Forelimb muscle (tissue), 1 donor: ENCODE results near the gene MALRD1. TPM values are rescaled to one million over a fixed set of nuclear protein-coding genes. Genes with fewer than 3 reads are reported as not detected.

Source experiments
- DNase-seq: peaks from one replicate; pipeline ENCODE4 v3.0.0-alpha.2; 2013; ENCODE audit warnings: low read depth
- polyA plus RNA-seq: library from polyadenylated mRNA; unstranded; fragments of 120-200 nt; gene quantifications from one replicate; pipeline ENCODE4 v1.2.1, GENCODE V29; 2013; ENCODE audit not compliant: insufficient read length

The MALRD1 gene
- polyA plus RNA-seq, 1 donor = 0.57 TPM

DNA sequence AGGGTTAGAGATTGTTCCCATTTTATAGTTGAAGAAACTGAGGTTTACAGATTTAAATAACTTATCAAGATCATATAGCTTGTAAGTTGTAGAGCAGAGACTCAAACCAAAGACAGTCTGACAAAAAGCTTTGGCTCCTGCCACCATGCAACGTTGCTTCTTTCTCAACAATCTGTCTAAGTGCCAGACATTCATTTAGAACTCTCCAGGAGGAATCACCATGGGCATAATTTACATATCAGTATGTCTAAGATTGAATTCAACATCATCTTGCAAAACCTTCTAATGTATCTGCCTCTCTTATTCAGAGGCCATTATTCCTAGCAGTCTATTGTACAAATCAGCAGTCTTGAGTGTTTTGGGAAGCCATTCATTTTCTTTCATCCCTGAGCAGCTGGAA lies 604.1 kb downstream of the MALRD1 start:
- DNase-seq = no peak

DNA sequence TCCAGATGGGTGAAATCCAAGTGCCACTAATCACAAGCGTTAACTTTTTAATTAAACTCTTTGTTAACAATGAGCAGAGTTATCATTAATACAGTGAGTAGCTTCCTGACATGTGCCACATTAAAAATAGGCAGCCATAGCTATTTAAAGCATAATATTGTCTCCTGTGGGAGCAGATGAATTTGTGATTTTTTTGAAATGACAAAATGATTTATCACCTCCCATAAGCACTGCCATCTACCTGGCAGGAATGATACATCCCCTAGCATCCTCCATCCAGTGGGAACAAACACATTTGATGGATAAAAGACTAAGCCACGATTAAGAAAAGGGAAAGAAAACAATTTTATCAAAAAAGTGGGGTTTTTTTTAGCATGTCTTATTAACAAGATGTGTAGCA lies 605.3 kb downstream of the MALRD1 start:
- no peak for DNase-seq

DNA sequence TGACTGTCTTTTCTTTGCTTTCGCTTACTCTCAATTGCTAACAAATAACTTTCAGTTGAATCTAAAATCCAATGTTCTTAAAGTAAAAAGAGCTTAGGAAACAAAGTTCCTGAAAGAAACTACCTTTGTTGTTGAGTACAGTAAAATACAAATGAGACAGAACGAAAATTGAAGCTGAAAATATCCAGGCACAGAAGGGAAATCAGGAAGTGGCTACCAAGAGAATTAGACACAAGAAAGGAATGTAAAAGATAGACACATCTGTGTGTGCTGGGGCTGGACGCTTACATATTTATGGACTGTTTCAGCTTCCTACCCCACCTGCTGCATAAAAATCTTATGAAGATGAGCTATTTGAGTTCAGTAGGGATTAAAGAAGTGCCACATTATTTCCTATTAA lies 606.0 kb downstream of the MALRD1 start:
- DNase-seq = no peak

DNA sequence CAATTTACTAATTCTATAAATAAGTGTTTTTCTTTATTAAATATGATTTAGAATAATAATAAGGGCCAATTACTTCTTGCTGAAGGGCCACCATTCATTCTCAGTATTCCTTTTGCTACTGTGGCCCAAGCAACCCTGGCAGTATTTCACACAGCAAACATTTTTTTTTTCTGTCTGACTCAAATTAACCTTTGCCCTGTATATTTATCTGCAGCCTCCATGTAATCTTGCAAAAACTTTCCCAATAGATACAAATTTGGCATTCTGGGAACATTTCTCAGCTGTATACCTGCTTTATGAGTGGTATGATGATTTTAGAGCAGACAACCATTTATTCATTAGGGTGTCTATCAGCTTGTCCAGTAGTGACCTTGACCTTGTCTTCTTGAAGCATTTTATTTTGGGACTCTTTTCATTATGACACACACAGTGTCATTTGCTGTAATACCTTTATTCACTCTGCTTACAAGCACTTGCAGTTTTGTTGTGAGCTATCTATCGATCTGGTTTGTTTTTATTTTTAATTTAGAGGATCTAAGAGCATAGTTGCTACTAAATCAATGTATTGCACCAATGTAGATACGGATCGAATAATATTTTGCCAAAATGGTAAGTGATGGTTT lies 607.9 kb downstream of the MALRD1 start:
- no peak for DNase-seq

DNA sequence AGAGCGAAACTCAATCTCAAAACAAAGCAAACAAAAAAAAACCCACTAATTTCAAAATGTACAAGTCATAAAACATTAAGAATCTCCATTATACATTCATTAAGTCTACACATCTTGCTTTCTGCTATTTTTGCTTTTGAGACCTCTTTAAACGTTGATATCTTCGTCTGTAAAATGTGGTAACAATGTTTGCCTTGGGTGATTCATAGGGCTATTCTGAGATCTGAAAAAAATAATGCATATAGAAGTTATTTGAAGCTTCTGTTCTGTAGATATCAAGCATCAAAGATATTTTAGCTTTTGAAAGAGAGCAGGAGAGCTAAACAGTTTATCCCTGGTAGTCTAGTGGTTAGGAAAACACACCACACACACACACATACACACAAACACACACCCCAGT lies 609.5 kb downstream of the MALRD1 start:
- no peak for DNase-seq

- no peak for DNase-seq
Observed at GRCh38 chr10:19658622-19659233, 610.1 kb downstream of the MALRD1 start.

GRCh38 chr10:19659920-19660655 lies 611.5 kb downstream of the MALRD1 start:
- no peak for DNase-seq

DNA sequence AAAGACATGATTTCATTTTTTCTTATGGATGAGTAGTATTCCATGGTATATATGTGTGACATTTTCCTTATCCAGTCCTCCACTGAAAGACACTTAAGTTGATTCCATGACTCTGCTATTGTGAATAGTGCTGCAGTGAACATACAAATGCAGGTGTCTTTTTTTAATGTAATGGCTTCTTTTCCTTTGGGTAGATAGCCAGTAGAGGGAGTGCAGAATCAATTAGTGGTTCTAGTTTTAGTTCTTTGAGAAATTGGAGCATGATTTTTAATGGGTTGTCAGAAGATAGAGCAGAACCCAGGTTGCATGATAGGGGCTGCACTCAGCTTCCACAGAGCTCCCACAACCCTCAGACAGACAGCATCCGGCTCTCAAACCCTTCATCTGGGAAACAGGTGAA lies 614.7 kb downstream of the MALRD1 start:
- DNase-seq = no peak

DNA sequence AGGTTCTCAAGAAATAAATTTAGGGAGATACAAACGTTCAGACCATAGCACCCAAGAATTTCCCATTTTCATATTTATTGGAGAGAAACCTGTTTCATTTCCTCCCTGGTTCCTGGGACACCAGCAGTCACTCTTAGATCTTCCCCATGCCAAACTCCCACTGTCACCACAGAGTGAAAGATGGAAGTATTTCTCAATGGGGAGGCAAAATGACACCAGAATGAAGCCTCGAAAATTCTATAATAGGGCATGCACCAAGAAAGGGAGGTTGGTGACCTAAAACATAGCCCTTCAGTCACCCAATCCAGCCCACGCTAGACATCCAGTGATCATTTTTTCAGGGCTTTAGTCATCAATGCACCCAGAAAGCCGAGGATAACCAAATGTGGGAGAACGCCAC lies 619.5 kb downstream of the MALRD1 start:
- no peak for DNase-seq

DNA sequence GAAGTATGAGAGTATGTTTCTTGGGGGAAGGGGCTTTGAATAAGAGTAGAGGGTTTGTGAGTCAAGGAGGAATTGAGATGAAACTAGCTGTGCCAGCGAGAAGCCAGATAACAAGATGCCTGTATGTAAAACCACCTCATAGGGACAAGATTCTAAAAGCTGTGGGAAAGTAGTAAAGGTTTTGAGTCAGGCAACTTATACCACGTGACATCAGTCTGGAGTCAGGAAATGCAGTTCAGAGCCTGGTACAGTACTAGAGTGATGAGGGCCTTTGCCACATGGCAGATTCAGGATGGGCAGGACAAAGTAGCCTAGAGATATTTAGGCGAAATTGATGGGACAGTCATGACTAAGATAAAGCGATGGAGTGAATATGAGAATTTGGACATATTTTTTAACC lies 627.5 kb downstream of the MALRD1 start:
- no peak for DNase-seq

- peak; percentile 20 for DNase-seq
Observed at GRCh38 chr10:19683356-19683755, 634.8 kb downstream of the MALRD1 start.

DNA sequence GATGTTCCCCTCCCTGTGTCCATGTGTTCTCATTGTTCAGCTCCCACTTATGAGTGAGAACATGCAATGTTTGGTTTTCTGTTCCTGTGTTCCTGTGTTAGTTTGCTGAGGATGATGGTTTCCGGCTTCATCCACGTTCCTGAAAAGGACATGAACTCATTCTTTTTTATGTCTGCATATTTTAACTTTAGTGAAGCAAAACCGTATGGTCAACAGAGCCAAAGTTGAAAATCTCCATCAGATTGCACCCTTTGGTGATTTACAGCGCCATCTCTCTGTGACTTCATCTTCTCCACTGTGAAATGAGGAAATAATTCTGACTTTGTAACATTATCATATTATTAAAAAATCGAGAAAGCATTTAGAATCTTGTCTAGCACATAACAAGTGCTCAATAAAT lies 635.4 kb downstream of the MALRD1 start:
- DNase-seq = no peak

GRCh38 chr10:19688344-19688743 lies 639.7 kb downstream of the MALRD1 start:
- no peak for DNase-seq

- DNase-seq = no peak
Observed at GRCh38 chr10:19689231-19689630, 640.6 kb downstream of the MALRD1 start.

DNA sequence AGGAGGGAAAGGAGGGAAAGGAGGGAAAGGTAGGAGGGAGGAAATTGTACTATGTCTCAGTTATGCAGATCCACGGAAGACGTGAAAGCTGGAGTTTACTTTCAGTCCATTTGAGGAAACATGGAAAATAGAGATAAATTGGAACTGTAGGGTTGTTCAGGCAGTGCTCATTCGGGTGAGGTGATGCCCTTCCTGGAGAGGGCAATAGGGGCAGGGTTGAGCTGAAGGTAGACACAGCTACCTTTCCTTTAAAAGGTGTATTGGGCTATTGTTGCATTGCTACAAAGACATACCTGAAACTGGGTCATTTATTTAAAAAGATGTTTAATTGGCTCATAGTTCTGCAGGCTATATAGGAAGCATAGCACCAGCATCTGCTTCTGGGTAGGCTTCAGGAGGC lies 650.7 kb downstream of the MALRD1 start:
- DNase-seq = no peak

DNA sequence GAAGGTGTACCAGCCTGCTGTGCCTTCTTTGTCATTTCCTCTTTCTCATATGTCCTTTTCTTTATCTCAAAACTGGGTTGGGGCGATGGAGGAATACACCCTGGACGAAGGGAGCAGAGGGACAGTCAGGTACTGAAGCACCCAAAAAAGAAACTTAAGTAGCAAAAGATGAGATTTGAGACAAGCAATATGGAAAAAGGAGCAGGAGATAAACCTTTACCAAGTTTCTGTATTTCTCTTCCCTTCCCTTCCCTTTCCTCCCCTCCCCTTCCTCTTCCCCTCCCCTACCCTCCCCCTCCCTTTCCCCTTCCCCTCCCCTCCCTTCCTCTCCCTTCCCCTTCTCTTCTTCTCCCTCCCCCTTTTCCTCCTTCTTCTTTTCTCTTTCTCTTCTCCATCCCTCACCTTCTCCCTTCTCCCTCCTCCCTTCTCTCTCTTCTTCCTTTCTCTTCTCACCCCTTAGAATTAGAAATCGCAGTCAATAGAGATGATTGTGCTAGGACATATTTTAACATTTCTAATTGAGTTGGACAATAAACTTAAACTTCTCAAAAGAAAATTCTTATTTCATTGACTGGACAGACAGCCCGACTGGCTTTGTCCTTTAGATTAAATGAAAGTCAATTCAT lies 652.9 kb downstream of the MALRD1 start:
- no peak for DNase-seq

DNA sequence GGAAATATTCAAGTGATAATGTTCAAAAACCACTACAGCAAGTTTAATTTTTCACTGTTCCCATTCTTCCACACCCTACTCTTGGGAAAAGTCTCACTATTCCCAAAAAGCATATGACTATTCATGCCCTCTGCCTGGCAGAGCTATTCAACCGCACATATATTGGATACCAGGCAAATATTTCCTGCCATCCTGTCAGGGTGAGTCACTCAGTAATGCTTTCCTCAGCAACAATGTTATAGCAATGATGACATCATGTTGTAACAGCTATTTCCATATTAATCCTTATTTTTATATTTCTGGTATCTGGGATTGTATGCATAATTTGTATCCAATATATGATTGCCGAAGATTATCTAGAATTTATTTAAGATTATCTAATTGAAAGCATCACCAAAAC lies 653.6 kb downstream of the MALRD1 start:
- DNase-seq = no peak

- DNase-seq = no peak
Observed at GRCh38 chr10:19704544-19704943, 655.9 kb downstream of the MALRD1 start.

DNA sequence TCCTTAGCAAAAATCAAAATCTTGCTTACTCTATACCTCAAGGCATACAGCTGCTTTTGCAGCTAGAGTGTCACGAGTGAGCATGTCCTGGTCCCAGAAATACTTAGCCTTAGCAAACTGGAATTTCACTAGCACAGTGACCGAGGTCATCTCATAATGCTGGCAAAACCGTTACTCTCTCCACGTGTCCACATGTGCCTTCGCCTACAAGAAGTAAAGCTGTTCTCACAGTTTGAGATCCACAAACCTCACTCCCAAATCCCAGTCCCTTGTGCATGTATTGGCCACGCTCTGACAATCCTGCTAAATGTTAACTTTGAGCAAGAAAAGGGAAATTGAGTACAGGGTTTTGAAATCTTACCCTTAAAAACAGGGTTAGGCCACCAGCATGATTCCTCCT lies 656.6 kb downstream of the MALRD1 start:
- peak; percentile 50 for DNase-seq

DNA sequence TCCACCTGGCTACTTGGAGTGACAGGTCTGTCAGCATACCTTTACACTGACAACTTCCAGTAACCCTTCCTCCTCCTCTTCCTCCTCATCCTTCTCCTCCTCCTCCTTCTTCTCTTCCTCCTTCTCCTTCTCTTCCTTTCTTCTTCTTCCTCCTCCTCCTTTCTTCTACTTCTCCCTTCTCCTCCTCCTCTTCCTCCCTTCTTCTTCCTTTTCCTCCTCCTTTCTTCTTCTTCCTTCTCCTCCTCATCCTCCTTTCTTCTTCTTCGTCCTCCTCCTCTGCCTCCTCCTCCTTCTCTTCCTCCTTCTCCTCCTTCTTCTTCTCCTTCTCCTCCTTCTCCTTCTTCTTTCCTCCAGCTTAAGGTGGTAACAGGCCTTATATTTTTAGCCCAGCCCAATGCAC lies 658.3 kb downstream of the MALRD1 start:
- DNase-seq = no peak

GRCh38 chr10:19707376-19707775 lies 658.8 kb downstream of the MALRD1 start:
- no peak for DNase-seq

- no peak for DNase-seq
Observed at GRCh38 chr10:19708031-19708430, 659.4 kb downstream of the MALRD1 start.

GRCh38 chr10:19710600-19710999 lies 662.0 kb downstream of the MALRD1 start:
- no peak for DNase-seq
